Posterior vena cava (tissue), 2 donors: Measurements from ENCODE around the gene SHISA9. TPM values are rescaled to one million over a fixed set of nuclear protein-coding genes. Genes with fewer than 3 reads are reported as not detected.
"Not testable (repeated sequence)": the region's sequence is repeated elsewhere in the genome, so short reads cannot be mapped to it uniquely, and the experiment has no call there.

Source experiments
- DNase-seq: peaks from one replicate; pipeline ENCODE4 v3.0.0-alpha.2; 2020; ENCODE audit warnings: low spot score
- intact Hi-C, 2 donors: fragments of 100-400 bp; cut with DNase I; formaldehyde crosslinking; loops; one replicate each; pipeline versions ENCODE4 v1.14.1 to v1.14.2; 2022 to 2023
- long read RNA-seq, 2 donors: library from polyadenylated mRNA; unstranded; transcript quantifications; one replicate each; pipeline ENCODE4 v2.0.0, GENCODE V29; 2020 to 2021
- total RNA-seq, 2 donors: library from RNA; stranded (reverse); fragmentation: NEBNext Ultra II Directional; extraction: Animal tissue kit (Norgen Biotek cat#: 25700); gene quantifications; one replicate each; pipeline ENCODE4 v1.2.1, GENCODE V29; 2021
- donor health status: DM: yes; HTN: yes; CAD: no.
- donor health status: DM: yes; HTN: yes; CAD: no.

The SHISA9 gene
- total RNA-seq = under 1 TPM in 1 of 2 donors, not detected in 1; 0.14 TPM
- long read RNA-seq, donor 1 = 0 reads
- long read RNA-seq, donor 2 = 0 reads

DNA sequence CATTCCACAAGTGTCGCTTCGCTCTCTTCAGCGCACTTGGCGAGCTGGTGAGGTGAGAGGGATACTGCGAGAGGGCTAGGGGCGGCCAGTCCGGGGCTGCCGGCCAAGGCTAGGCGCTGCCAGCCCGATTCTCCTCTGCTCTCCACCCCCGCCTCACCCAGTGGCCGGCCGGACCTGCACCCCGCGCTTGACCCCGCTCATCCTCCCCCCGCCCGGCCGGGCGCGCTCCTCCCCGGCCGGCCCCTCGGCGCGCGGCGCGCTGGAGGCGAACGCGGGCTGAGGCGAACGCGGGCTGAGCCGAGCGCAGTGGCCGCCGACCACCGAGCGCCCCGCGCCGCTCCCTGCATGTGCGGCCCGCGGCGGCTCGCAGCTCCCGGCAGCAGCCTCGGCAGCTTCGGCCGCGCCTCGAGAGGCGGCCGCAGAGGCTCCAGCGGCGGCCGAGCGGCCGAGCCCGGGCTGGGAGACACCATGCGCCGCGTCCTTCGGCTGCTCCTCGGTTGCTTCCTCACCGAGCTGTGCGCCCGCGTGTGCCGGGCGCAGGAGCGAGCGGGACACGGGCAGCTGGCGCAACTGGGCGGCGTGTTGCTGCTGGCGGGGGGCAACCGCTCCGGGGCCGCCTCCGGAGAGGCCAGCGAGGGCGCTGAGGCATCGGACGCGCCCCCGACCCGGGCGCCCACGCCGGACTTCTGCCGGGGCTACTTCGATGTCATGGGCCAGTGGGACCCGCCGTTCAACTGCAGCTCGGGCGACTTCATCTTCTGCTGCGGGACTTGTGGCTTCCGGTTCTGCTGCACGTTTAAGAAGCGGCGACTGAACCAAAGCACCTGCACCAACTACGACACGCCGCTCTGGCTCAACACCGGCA is at the start of gene SHISA9:
Gene SHISA9 (plus strand): TSS at position 2 of the 865 bp plus-strand sequence.
- no peak for DNase-seq
- intact Hi-C loops = no loop called here

DNA sequence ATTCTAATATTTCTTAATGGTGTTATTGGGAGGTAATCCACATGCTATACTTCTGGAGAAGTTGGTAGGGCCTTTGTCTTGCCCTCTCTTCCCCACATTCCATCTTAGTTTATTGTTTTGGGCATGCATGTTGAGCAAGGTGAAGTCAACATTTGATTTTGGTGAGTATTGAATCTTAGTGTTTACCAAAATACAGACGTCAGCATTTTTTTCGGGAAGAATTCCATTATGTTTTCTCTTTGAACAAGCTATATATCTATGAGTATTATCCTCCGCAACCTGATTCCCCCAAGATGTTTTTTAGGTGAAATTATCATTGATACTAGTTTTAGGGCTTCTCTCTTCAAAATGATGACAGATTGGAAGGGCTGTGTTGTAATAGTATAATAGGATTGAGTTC is 47.4 kb upstream of the SHISA9 start:
- intact Hi-C loops = no loop called here
- no peak for DNase-seq

DNA sequence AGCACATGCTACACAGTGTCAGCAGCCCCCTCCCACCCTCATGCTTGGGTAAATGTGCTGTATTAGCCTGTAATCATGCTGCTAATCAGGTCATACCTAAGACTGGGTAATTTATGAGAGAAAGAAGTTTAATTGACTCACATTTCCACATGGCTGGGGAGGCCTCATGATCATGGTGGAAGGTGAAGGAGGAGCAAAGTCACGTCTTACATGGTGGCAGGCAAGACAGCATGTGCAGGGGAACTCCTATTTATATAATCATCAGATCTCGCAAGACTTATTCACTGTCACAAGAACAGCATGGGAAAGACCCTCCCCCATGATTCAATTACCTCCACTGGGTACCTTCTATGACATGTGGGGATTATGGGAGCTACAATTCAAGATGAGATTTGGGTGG is 44.0 kb upstream of the SHISA9 start:
- intact Hi-C loops, DNase-seq: not testable (repeated sequence)

DNA sequence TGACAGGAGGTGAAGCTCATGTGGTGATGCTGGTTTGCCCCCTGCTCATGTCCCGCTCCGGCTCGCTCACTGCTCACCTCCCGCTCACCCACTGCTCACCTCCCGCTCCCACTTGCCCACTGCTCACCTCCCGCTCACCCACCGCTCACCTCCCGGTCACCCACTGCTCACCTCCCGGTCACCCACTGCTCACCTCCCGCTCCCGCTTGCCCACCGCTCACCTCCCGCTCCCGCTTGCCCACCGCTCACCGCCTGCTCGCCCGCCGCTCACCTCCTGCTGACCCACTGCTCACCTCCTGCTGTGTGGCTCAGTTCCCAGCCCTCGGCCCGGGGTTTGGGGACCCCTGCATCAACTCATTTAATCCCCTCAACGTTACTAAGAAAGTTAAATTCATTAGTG is 39.1 kb upstream of the SHISA9 start:
- no peak for DNase-seq
- intact Hi-C loops = no loop called here

DNA sequence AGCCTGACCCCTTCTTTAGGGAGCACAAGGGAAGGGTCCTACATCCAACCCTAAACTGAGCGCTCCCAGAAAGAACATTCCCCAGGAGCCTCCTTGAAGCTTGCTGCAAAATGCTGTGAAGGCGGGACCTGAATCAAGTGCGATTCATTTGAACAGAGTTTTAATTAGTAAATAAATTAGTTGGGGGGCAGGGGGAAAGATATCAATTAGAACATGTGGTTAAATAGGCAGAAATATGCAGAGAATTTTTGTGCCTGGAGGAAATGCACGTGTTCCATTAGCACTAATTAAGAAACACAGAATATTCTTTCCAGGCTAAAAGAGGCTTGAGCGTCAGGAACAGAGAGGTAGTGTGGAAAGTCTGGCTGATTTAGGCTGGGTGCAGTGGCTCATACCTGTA is 38.5 kb upstream of the SHISA9 start:
- intact Hi-C loops = no loop called here
- DNase-seq = no peak

DNA sequence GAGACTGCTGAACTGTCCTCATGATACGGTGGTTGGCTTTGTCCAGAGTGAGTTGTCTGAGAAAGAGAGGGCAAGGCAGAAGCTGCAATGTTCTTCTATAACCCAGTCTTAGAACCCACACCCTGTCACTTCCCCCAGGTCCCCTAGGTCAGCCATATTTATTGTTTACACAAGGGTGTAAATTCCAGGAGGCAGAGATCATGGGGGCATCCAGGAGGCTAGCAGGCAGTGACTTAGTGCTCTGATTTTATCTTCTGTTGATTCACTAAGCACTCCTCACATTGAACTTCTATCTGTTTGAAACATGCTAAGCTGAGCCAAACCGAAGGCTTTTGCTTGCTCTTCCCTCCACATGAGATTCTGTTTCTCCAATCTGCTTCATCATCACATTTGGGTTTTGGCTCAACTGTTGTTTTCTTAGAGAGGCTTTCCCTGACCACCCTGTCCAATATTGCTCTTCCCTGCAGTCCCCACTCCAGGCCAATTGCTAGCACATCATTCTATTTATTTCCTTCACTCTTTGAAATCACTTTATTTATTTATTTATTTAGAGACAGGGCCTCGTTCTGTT is 34.3 kb upstream of the SHISA9 start:
- intact Hi-C loops = no loop called here
- DNase-seq = no peak

DNA sequence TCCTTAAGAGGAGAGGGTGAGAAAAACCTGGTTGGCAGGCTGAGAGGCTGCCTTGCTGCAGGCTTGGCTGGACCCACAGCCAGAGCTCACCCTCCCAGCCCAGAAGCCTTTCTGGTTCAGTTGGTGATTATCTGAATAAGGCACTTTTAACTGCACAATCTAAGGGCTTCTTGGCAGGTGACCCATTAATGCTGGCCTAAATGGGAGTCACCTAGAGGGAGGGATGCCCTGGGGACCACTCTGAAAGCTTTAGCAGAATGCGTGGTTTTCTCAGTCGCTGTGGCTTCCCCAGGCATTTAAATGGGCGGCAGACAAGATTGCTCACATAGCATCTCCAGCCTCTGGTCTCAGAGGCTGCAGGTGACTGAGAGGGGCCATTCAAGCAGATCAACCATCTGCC is 33.2 kb upstream of the SHISA9 start:
- no peak for DNase-seq
- intact Hi-C loops = no loop called here

DNA sequence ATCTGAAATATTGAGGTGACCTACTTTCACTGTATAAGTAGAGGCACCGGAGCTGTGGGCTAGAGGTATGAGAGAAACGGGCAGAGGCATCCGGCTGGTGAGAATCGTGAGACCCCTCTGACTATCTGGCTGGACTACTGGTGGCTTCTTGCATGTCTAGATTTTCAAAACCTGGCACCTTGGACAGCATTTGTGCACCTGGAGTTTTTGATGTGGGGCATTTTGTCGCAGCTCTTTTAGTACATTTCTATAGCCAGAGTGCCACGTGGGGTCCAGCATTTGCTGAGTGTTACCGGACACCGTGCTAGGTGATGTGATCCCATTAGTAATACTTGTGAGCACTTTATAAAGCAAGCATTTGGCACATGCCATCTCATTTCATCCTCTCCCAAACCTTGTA is 32.6 kb upstream of the SHISA9 start:
- intact Hi-C loops = no loop called here
- no peak for DNase-seq

DNA sequence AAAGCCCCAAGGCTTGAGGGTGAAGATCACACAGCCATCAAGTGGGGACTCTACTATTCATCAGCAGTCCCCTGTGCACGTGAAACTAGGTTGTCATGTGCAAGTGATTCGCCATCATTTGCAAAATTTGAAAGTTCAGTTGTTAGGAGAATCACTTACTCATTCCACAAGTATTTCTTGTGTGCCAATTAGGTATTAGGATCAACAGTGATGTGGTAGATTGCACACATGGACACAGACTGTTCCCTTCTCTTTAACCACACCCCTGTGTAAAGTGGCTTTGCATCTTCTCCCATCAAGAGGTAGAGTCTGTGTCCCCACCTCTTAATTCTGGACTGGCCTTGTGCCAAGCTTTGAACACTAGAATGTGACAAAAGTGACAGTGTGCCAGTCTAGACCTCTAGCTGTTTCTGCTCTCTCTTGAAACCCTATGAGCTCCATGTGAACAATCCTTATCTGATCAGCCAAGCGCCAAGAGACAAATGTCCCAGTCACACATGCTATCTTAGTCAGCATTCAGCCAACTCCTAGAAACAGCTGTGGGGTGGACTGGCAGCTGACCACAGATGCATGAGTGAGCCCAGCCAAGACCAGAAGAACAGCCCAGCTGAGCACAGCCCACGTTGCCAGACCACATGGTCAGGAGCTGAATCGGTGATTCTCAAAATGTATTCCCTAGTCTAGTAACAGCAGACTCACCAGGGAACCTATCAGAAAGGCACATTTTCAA is 31.5 kb upstream of the SHISA9 start:
- DNase-seq = no peak
- intact Hi-C loops = no loop called here

DNA sequence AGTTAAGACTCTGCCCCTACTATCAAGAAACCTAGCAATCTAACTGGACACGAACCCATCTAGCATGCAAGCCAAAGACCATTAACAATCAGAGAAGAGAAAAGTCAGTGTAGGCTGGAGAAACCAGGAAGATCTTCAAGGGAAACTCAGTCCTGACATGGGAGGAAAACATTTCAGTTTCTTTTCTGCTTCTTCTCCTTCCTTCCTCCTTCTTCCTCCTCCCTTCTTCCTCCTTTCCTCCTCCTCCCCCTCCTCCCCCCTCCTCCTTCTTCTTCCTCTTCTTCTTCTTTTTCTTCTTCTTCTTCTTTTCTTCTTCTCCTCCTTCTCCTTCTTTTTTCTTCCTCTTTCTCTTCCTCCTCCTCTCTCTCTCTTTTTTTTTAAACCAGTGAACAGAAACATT is 29.6 kb upstream of the SHISA9 start:
- no peak for DNase-seq
- intact Hi-C loops = no loop called here

DNA sequence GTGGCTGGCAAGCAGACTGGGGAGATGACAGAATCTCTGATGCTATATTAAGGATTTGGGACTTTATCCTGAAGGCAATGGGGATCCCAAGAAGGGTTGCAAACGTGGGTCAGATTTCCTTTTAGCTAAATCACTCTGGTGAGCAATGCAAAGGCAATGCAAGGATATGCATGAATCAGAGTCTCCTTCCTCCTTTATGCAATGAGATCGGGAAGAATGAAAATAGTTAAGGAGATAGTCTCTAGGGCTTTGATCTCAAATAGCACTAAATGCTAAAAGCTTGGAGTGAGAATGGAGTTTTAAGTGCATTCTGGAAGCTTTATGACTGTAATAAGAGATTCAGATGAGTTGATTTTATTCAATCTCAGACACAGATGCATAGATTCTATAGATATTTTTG is 27.2 kb upstream of the SHISA9 start:
- DNase-seq = no peak
- intact Hi-C loops = no loop called here

DNA sequence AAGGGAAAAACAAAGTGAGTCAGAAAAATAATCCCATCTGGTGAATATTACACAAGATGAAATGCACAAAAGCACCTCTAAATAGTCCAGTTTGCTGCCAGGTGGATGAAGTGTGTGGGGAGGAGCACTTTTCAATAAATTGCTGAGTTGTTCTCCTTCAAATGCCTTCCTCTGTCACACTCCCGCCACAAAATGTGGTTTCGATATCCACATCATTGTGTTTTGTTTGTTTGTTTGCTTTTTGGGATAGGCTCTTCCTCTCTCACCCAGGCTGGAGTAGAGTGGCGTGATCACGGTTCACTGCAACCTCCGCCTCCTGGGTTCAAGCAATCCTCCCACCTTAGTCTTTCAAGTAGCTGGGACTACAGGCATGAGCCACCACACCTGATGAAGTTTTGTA is 24.6 kb upstream of the SHISA9 start:
- intact Hi-C loops = no loop called here
- no peak for DNase-seq

DNA sequence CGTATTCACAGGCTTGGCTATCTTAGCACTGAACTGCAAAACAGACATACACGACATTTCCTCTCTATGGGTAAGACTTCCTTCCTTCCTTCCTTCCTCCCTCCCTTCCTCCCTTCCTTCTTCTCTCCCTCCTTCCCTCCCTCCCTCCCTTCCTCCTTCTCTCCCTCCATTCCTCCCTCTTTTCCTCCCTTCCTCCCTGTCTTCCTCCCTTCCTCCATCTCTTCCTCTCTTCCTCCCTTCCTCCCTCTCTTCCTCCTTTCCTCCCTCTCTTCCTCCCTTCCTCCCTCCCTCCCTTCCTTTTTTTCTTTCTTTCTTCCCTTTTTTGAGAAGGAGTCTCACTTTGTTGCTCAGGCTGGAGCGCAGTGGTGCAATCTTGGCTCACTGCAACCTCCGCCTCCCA is 22.4 kb upstream of the SHISA9 start:
- intact Hi-C loops = no loop called here
- DNase-seq = no peak

DNA sequence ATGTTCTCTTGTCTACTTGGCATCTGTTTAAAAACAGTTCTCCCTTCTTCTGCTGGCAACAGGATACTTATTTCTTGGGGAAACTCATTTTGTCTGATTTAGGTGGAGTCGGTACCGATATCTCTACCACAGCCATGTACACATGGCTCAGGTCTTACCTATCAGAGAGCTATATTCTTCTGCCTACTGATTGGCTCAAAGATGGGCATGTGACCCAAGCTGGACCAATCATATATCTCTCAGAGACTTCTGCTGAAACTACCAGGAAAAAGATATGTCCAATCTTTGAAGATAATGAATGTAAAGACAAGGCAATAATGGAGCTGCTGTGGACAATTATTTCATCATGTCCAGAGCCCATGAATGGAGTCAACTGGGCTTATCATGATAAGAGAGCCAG is 21.6 kb upstream of the SHISA9 start:
- intact Hi-C loops = no loop called here
- no peak for DNase-seq

DNA sequence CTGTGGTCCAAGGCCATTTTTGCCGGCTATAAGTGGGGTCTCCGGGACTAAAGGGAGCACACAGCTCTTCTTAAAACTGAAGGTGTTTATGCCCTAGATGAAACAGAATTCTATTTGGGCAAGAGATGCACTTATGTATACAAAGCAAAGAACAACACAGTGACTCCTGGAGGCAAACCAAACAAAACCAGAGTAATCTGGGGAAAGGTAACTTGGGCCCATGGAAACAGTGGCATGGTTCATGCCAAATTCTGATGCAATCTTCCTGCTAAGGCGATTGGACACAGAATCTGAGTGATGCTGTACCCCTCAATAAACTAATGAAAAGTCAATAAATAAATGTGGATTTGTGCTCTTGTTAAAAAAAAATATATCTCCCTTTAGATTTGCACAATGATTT is 20.2 kb upstream of the SHISA9 start:
- intact Hi-C loops = no loop called here
- no peak for DNase-seq

DNA sequence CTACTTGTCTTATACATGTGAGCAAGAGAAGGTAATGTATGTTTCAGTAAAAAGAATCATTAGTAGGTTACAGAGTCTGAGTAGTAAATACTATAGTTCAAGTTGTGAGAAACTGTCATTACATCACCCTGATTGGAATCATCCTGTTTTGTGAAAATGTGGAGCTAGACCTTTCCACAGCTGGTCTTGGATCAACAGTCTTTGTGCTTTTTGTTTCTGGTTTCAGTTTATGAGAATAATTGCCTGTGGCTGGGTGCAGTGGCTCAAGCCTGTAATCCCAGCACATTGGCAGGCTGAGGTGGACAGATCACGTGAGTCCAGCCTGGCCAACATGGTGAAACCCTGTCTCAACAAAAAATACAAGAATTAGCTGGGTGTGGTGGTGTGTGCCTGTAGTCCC is 19.7 kb upstream of the SHISA9 start:
- intact Hi-C loops = no loop called here
- DNase-seq = no peak

DNA sequence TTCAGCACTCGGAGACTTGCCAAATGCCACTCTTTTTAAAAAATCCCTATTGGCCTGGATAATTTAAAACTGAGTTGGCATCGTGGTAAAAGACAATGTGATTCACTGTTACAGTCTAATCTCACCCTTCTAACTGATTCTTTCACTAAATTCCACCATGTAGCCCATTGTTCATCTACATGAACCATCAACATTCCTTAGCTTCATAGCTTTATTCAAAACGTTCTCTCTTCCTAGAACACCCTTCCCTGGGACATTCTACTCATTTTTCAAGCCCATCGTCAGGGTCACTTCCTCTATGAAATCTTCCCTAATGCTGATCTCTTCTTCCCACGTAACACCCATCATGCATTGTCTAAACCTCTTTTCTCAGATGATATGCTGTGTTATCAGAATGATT is 15.7 kb upstream of the SHISA9 start:
- DNase-seq = no peak
- intact Hi-C loops = no loop called here

DNA sequence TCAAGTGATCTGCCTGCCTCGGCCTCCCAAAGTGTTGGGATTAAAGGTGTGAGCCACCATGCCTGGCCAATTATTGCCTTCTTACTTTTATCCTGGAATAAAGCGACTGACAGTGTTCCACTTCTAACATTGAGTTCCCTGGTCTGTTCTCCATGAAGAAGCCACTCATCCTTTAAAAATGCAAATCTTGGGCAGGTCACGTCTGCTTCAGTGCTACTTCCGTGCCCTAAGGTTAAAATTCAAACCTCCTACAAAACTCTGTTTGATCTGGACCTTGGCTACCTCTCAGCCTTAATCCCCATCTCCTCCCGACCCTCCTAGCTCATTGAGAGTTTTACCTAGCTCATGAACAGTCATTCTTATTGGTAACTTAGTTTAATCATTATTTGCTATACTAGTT is 9.6 kb upstream of the SHISA9 start:
- intact Hi-C loops = no loop called here
- no peak for DNase-seq

DNA sequence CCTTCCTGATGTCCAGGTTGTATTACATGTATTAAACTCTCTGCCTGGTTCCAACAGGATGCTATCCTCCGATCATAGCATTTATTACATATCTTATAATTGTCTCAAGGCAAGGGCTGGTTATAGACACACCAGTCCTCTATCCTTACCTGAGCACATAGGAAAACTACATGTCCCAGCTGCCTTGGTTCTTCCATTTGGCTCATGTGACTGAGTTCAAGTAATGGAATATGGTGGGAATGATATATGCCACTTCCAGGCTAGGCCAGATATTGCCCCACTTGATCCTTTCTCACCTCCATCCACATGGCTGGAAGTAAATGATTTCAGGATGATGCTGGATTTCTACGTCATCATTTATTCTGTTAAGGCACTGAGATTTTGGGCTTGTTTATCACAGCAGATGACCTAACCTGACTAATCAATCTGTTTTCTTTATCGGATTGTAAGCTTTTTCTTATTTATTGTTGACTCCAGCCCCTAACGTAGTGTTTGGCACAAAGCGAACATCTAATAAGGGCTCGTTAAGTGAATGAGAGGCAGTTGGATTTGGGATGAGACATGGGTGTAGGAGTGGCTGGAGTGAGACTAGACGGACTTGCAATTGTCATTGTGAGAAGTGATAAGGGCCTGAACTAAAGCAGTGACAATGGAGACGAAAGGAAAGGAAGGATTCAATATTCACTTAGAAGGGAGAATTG is 8.2 kb upstream of the SHISA9 start:
- intact Hi-C loops = no loop called here
- DNase-seq = no peak

DNA sequence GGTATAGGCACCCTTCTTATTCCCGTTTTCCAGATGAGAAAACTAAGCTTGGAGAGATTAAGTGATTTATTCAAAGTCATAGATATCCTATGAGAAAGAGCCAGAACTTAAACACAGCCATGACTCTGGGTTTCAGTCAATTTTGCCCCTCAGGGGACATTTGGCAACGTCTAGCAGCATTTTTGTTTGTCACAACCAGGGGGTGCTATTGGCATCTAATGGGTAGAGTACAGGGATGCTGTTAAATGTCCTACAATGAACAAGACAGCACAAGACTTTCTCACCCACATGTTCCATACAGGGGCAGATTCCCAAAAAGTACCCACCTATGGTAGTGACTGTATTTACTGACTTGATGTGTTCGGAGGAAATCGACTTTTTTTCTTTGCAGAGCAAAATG is 4.8 kb upstream of the SHISA9 start:
- intact Hi-C loops = no loop called here
- DNase-seq = no peak
